HL-60/S4 treated with retinoic acid at 250 ng/mL for 4 days and 3 days (cell line): ENCODE measurements around the gene ADAMTS18.

Experiments used
- in situ Hi-C: fragments of 300-500 bp; cut with MboI; formaldehyde crosslinking; loops from 2 replicates; pipeline ENCODE4 v1.7.0; 2022; ENCODE audit warnings: low sequenced_read_pairs

The ADAMTS18 gene

GRCh38 chr16:77331802-77332586, 102.8 kb downstream of the ADAMTS18 start:
- in situ Hi-C loops = no loop called here

- in situ Hi-C loops = no loop called here
These were observed 103.8 kb downstream of the ADAMTS18 start for GRCh38 chr16:77331043-77331442.

- in situ Hi-C loops = no loop called here
These were observed 104.3 kb downstream of the ADAMTS18 start for GRCh38 chr16:77330332-77331042.

- in situ Hi-C loops = no loop called here
These were observed 106.1 kb downstream of the ADAMTS18 start for GRCh38 chr16:77328768-77329167.

GRCh38 chr16:77328274-77328673, 106.6 kb downstream of the ADAMTS18 start:
- in situ Hi-C loops = no loop called here

GRCh38 chr16:77327717-77328116, 107.1 kb downstream of the ADAMTS18 start:
- in situ Hi-C loops = no loop called here

- in situ Hi-C loops = no loop called here
These were observed 110.1 kb downstream of the ADAMTS18 start for GRCh38 chr16:77324729-77325128.

- in situ Hi-C loops = no loop called here
These were observed 111.1 kb downstream of the ADAMTS18 start for GRCh38 chr16:77323695-77324094.

GRCh38 chr16:77322757-77323156, 112.1 kb downstream of the ADAMTS18 start:
- in situ Hi-C loops = no loop called here

- in situ Hi-C loops = no loop called here
These were observed 117.8 kb downstream of the ADAMTS18 start for GRCh38 chr16:77317059-77317458.

- in situ Hi-C loops = no loop called here
These were observed 124.0 kb downstream of the ADAMTS18 start for GRCh38 chr16:77310877-77311276.

GRCh38 chr16:77308163-77308561, 126.7 kb downstream of the ADAMTS18 start:
- in situ Hi-C loops = no loop called here

- in situ Hi-C loops = no loop called here
These were observed 127.2 kb downstream of the ADAMTS18 start for GRCh38 chr16:77307426-77308162.

GRCh38 chr16:77306075-77306474, 128.8 kb downstream of the ADAMTS18 start:
- in situ Hi-C loops = no loop called here

GRCh38 chr16:77304877-77305276, 130.0 kb downstream of the ADAMTS18 start:
- in situ Hi-C loops = no loop called here

- in situ Hi-C loops = no loop called here
These were observed 130.7 kb downstream of the ADAMTS18 start for GRCh38 chr16:77304134-77304533.

GRCh38 chr16:77302674-77303073, 132.2 kb downstream of the ADAMTS18 start:
- in situ Hi-C loops = no loop called here

GRCh38 chr16:77302249-77302648, 132.6 kb downstream of the ADAMTS18 start:
- in situ Hi-C loops = no loop called here

- in situ Hi-C loops = no loop called here
These were observed 134.6 kb downstream of the ADAMTS18 start for GRCh38 chr16:77300256-77300655.

- in situ Hi-C loops = no loop called here
These were observed 135.4 kb downstream of the ADAMTS18 start for GRCh38 chr16:77299395-77299794.
